GM12891 (cell line): Measurements from ENCODE around the gene MPC2.

Source experiments
- POLR2A ChIP-seq: IDR thresholded peaks from 2 replicates; pipeline ENCODE4 v1.6.1; 2011; ENCODE audit warnings: low read depth, low read length, control low read depth
- POU2F2 ChIP-seq: IDR thresholded peaks from 2 replicates; pipeline ENCODE4 v1.6.1; 2011; ENCODE audit warnings: low read depth, mild to moderate bottlenecking, control low read depth, low read length, moderate library complexity
- SPI1 ChIP-seq: IDR thresholded peaks from 2 replicates; pipeline ENCODE4 v1.6.1; 2011; ENCODE audit warnings: low read depth, low read length, control low read depth
- TAF1 ChIP-seq: IDR thresholded peaks from 2 replicates; pipeline ENCODE4 v1.6.1; 2011; ENCODE audit warnings: low read depth, low read length, control low read depth

DNA sequence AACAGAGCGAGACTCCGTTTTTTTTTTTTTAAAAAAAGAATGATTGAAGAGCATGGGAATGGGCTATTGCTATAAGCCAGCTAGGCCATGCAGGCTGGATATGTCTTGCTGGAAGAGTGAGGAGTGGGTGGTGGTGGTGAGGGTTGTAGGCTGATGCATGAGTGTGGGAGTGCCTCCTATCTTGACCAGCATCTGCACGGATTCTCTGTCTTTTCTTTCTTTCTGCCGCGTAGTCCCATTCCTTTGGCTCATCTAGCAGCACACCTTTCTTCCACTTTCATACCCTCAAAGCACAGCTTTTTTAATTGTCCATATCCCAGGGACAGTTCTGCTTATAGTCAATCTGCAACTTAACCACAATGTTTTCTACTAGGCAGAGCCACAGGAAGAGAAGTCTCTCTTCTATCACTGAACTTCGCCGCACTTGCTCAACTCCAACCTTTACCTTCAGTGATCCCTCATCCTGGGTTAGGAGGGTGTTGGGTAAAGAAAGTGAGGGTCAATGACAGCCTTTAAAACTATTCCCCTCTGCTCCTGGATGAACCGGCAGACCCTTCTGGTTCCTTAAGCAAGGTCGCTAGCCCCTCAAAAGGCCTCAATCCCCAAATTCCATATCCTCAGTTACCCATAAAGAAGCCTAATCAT lies 38.2 kb downstream of the MPC2 start:
- TF ChIP-seq TAF1: no peak
- TF ChIP-seq POU2F2: no peak
- no peak for TF ChIP-seq POLR2A
- no peak for TF ChIP-seq SPI1
